Endothelial cell of umbilical vein (primary cell): ENCODE measurements around the gene NKX1-1. TPM values are rescaled to one million over a fixed set of nuclear protein-coding genes. Genes with fewer than 3 reads are reported as not detected.

Experiments used
- BruUV-seq: library from RNA; stranded (reverse); fragments of 400-500 nt; replicated peaks from 2 replicates; lab custom pipeline; 2021; lab: Mats Ljungman, UMichigan
- CTCF ChIA-PET: fragments of 300-600, 350-600 bp; sonication (Branson Sonifier 250); formaldehyde crosslinking; loops from one replicate; lab custom pipeline; 2021; ENCODE audit warnings: antibody characterized with exemption, inconsistent platforms; lab: Charles Lee
- POLR2A ChIA-PET: fragments of 300-600, 350-600 bp; sonication (Branson Sonifier 250); formaldehyde crosslinking; loops from one replicate; lab custom pipeline; 2021; ENCODE audit warnings: antibody characterized with exemption, inconsistent platforms; lab: Charles Lee
- DNase-seq: peaks from one replicate; pipeline ENCODE4 v3.0.0-alpha.2; 2011; ENCODE audit warnings: low read depth, low spot score
- FAIRE-seq: peaks from 2 replicates; lab custom pipeline; 2011; peaks lifted over from hg19 to GRCh38; lab: Jason Lieb, UNC
- H2AFZ ChIP-seq: 2 replicates; pipeline ENCODE4 v1.6.0; 2012; ENCODE audit warnings: low read depth, low read length, control low read depth, inconsistent platforms
- H3K27ac ChIP-seq: 2 replicates; pipeline ENCODE4 v1.5.1; 2011; ENCODE audit warnings: low read depth, mild to moderate bottlenecking, control low read depth, low read length, moderate library complexity; ENCODE audit not compliant: insufficient read depth
- H3K27me3 ChIP-seq, 2 experiments: 2 replicates each; pipeline versions ENCODE4 v1.6.0 to v1.6.1; 2011; ENCODE audit warnings: low read length in 2 of 2, mixed read lengths in 1 of 2; ENCODE audit not compliant: control insufficient read depth in 2 of 2, insufficient read depth in 2 of 2
- H3K36me3 ChIP-seq, 2 experiments: 2 replicates in 1 of 2; 3 replicates in 1 of 2; pipeline ENCODE4 v1.5.1; 2011; ENCODE audit warnings: low read length in 2 of 2, mild to moderate bottlenecking in 1 of 2, moderate library complexity in 1 of 2; ENCODE audit not compliant: control insufficient read depth in 2 of 2, insufficient read depth in 2 of 2; ENCODE audit errors: extremely low read depth in 1 of 2
- H3K4me1 ChIP-seq: 3 replicates; pipeline ENCODE4 v1.5.1; 2011; ENCODE audit warnings: mild to moderate bottlenecking, low read length; ENCODE audit not compliant: control insufficient read depth, insufficient read depth; ENCODE audit errors: extremely low read depth
- H3K4me2 ChIP-seq: 2 replicates; pipeline ENCODE4 v1.6.1; 2011; ENCODE audit warnings: low read length, control low read depth, mixed read lengths; ENCODE audit not compliant: insufficient read depth
- H3K4me3 ChIP-seq, 3 experiments: fragments of 200-600 bp in 1 of 3; sonication (generic), shearing (Covaris generic) in 1 of 3; replicated peaks in 1 of 3; 2 replicates each; pipeline ENCODE4 v1.5.1; 2011 to 2016; ENCODE audit warnings: control low read depth in 3 of 3, low read length in 3 of 3, mild to moderate bottlenecking in 2 of 3, inconsistent platforms in 1 of 3, low read depth in 1 of 3, moderate library complexity in 1 of 3; ENCODE audit not compliant: insufficient read depth in 1 of 3
- H3K79me2 ChIP-seq: 2 replicates; pipeline ENCODE4 v1.6.0; 2012; ENCODE audit warnings: low read length, inconsistent platforms; ENCODE audit not compliant: control insufficient read depth, insufficient read depth
- H3K9ac ChIP-seq: replicated peaks from 2 replicates; pipeline ENCODE3; 2011; ENCODE audit warnings: low read length, control low read depth; ENCODE audit not compliant: insufficient read depth; ENCODE audit errors: extremely low read depth
- H3K9me1 ChIP-seq: replicated peaks from 3 replicates; pipeline ENCODE4 v1.6.0; 2011; ENCODE audit warnings: mild to moderate bottlenecking, low read length; ENCODE audit not compliant: control insufficient read depth, insufficient read depth; ENCODE audit errors: extremely low read depth
- H3K9me3 ChIP-seq: replicated peaks from 2 replicates; pipeline ENCODE4 v1.5.1; 2012; ENCODE audit warnings: low read length, inconsistent platforms; ENCODE audit not compliant: control insufficient read depth, insufficient read depth
- H4K20me1 ChIP-seq: replicated peaks from 2 replicates; pipeline ENCODE3; 2011; ENCODE audit warnings: mild to moderate bottlenecking, low read length; ENCODE audit not compliant: control insufficient read depth, insufficient read depth; ENCODE audit errors: extremely low read depth
- EZH2 ChIP-seq: IDR thresholded peaks from 2 replicates; pipeline ENCODE4 v1.6.1; 2012; ENCODE audit warnings: borderline replicate concordance, low read depth, mild to moderate bottlenecking, moderate library complexity, low read length, inconsistent platforms; ENCODE audit not compliant: severe bottlenecking
- FOS ChIP-seq: IDR thresholded peaks from 2 replicates; pipeline ENCODE4 v1.6.1; 2011; ENCODE audit warnings: mild to moderate bottlenecking, low read length, moderate library complexity, borderline replicate concordance; ENCODE audit not compliant: insufficient read depth
- GATA2 ChIP-seq: IDR thresholded peaks from 2 replicates; pipeline ENCODE4 v1.7.0; 2011; ENCODE audit warnings: low read depth, mild to moderate bottlenecking, moderate library complexity, mixed read lengths, low read length; ENCODE audit not compliant: insufficient read length, insufficient read depth
- JUN ChIP-seq: IDR thresholded peaks from 2 replicates; pipeline ENCODE4 v1.6.1; 2011; ENCODE audit warnings: borderline replicate concordance, low read depth; ENCODE audit not compliant: insufficient read length, insufficient read depth
- MYC ChIP-seq: IDR thresholded peaks from one replicate; pipeline ENCODE4 v1.6.1; 2011; ENCODE audit warnings: mild to moderate bottlenecking, low read depth, low read length
- POLR2A ChIP-seq: IDR thresholded peaks from 2 replicates; pipeline ENCODE4 v1.6.1; 2012; ENCODE audit warnings: low read depth, mild to moderate bottlenecking, control low read depth, low read length
- POLR2AphosphoS5 ChIP-seq: IDR thresholded peaks from 2 replicates; pipeline ENCODE4 v1.6.1; 2012; ENCODE audit warnings: low read depth, mild to moderate bottlenecking, control low read depth, low read length, moderate library complexity; ENCODE audit not compliant: insufficient read depth
- dilution Hi-C: fragments of 300-500 bp; cut with MboI; formaldehyde crosslinking; loops from one replicate; pipeline ENCODE4 v1.15.0; 2019; ENCODE audit warnings: low sequenced_read_pairs; ENCODE audit not compliant: extremely low pct_ligation_motif_present
- intact Hi-C: fragments of 100-400 bp; cut with micrococcal nuclease; formaldehyde crosslinking; loops from one replicate; pipeline ENCODE4 v1.10.0; 2022
- polyA plus RNA-seq, 4 experiments: library from polyadenylated mRNA; depleted of rRNA in 3 of 4; stranded (reverse) in 3 of 4; unstranded in 1 of 4; fragments of >200 nt; gene quantifications; 2 replicates each; pipeline versions ENCODE4 v1.2.1 to v1.2.3, GENCODE V29; 2011 to 2012; ENCODE audit warnings: missing spikeins in 1 of 4
- total RNA-seq: library from RNA; stranded (reverse); gene quantifications from 2 replicates; pipeline ENCODE4 v1.2.3, GENCODE V29; 2021
- TF ChIP-seq, protein P1 (sequence below), 2 donors: IDR thresholded peaks; 1 replicate in 1 of 2; 2 replicates in 1 of 2; pipeline ENCODE4 v1.5.1; 2011; ENCODE audit warnings: low read length in 2 of 2, mild to moderate bottlenecking in 2 of 2, moderate library complexity in 2 of 2, control low read depth in 1 of 2, inconsistent platforms in 1 of 2, low read depth in 1 of 2; ENCODE audit not compliant: insufficient read depth in 1 of 2; ENCODE audit errors: extremely low read depth in 1 of 2
- TF ChIP-seq, protein P2 (sequence below): IDR thresholded peaks from 2 replicates; pipeline ENCODE4 v1.6.1; 2011; ENCODE audit not compliant: insufficient read depth, insufficient read length

NKX1-1 gene
- total and polyA plus RNA-seq, 2 donors (not counting 3 experiments of a cell fraction or from before 2014, with no cell fraction given) = not detected

DNA sequence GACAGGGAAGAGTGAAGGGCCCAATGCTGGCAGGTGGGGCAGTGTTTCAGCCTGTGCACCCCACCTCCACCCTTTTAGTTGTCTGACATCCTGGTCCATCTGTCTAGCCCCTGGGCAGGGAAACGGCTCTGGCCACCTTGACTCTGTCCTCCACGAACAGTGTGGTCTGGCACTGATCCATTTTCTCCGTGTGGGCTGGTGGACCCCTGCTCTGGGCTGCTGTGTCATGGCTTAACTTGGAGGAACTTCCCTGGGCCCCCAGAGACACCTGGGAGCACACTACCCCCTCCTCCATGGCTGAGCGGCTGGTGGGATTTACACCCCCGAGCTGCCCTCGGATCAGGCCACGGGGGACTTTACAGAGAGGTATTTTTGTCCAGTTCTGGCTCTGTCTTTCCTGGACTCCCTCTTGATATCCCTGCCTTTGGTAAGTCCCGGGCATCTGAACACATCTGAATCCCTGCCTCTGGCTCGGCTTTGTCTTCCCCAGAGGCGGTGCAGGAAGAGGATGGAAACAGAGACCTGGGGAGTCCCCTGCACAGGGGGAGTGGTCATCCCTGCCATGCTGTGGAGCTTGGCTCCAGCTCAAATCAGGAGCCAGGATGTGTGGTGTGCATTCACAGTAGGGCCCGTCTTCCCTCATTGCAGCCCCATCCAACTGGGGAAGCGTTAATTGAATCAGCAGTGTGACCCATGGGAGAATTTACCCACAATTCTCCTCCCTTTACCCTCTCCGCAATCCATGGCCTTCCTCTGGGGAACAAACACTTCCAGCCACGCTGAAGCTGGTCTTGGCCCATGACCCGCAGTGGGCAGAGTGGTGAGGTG lies 6.3 kb upstream of the NKX1-1 start:
- Histone ChIP-seq H3K36me3 (no peaks in the 10 kb centered on the region), H4K20me1 (no peaks in the 10 kb centered on the region), H3K79me2 (no peaks in the 10 kb centered on the region), H2AFZ (no peak overlapping the region), H3K9ac (no peak overlapping the region), H3K4me2 (no peak overlapping the region), H3K9me1 (no peaks in the 10 kb centered on the region), H3K4me3 (no peak overlapping the region), H3K4me1 (no peaks in the 10 kb centered on the region), H3K27me3 (peaks cover 15 to 22% of the 10 kb centered on the region in 2 experiments), H3K9me3 (no peaks in the 10 kb centered on the region), H3K27ac (no peak overlapping the region)
- CTCF ChIA-PET = no interaction called here
- no peak for TF ChIP-seq EZH2
- TF ChIP-seq, protein P1, sequence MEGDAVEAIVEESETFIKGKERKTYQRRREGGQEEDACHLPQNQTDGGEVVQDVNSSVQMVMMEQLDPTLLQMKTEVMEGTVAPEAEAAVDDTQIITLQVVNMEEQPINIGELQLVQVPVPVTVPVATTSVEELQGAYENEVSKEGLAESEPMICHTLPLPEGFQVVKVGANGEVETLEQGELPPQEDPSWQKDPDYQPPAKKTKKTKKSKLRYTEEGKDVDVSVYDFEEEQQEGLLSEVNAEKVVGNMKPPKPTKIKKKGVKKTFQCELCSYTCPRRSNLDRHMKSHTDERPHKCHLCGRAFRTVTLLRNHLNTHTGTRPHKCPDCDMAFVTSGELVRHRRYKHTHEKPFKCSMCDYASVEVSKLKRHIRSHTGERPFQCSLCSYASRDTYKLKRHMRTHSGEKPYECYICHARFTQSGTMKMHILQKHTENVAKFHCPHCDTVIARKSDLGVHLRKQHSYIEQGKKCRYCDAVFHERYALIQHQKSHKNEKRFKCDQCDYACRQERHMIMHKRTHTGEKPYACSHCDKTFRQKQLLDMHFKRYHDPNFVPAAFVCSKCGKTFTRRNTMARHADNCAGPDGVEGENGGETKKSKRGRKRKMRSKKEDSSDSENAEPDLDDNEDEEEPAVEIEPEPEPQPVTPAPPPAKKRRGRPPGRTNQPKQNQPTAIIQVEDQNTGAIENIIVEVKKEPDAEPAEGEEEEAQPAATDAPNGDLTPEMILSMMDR (IDR thresholded peaks at IDR 0.05; ENCODE audit: extremely low read depth in 1 of 2, insufficient read depth in 1 of 2, low read depth in 1 of 2, low read length in 2 of 2) = no peak
- TF ChIP-seq, protein P2, sequence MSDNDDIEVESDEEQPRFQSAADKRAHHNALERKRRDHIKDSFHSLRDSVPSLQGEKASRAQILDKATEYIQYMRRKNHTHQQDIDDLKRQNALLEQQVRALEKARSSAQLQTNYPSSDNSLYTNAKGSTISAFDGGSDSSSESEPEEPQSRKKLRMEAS = no peak
- TF ChIP-seq FOS = no peak
- TF ChIP-seq GATA2 = no peak
- TF ChIP-seq POLR2AphosphoS5 = no peak
- TF ChIP-seq POLR2A = no peak
- TF ChIP-seq JUN = no peak
- no peak for TF ChIP-seq MYC
- no peak for FAIRE-seq
- dilution Hi-C loops = no loop called here
- intact Hi-C loops = no loop called here
- DNase-seq = no peak
- POLR2A ChIA-PET = no interaction called here
- BruUV-seq = no TSS peak
